Adipocyte (in vitro differentiated cells): ENCODE measurements around the gene SELP.

Source experiments
- DNase-seq: peaks from one replicate; pipeline ENCODE4 v3.0.0-alpha.2; 2015; ENCODE audit warnings: low read depth
- H3K27me3 ChIP-seq: replicated peaks from 2 replicates; pipeline ENCODE4 v1.7.0; 2013; ENCODE audit warnings: mild to moderate bottlenecking, low read length, moderate library complexity; ENCODE audit not compliant: control insufficient read depth, insufficient read depth
- H3K36me3 ChIP-seq: 2 replicates; pipeline ENCODE4 v1.7.0; 2013; ENCODE audit warnings: low read length, mild to moderate bottlenecking, moderate library complexity; ENCODE audit not compliant: control insufficient read depth, insufficient read depth, severe bottlenecking
- H3K4me1 ChIP-seq: 2 replicates; pipeline ENCODE4 v1.7.0; 2013; ENCODE audit warnings: mild to moderate bottlenecking, low read length, moderate library complexity; ENCODE audit not compliant: control insufficient read depth, insufficient read depth
- H3K4me3 ChIP-seq: 2 replicates; pipeline ENCODE4 v1.7.0; 2013; ENCODE audit warnings: mild to moderate bottlenecking, low read length, moderate library complexity
- H3K9ac ChIP-seq: 2 replicates; pipeline ENCODE4 v1.7.0; 2013; ENCODE audit warnings: mild to moderate bottlenecking, low read length, moderate library complexity
- H3K9me3 ChIP-seq: 2 replicates; pipeline ENCODE4 v1.7.0; 2013; ENCODE audit warnings: mild to moderate bottlenecking, low read length, moderate library complexity; ENCODE audit not compliant: control insufficient read depth

SELP gene

DNA sequence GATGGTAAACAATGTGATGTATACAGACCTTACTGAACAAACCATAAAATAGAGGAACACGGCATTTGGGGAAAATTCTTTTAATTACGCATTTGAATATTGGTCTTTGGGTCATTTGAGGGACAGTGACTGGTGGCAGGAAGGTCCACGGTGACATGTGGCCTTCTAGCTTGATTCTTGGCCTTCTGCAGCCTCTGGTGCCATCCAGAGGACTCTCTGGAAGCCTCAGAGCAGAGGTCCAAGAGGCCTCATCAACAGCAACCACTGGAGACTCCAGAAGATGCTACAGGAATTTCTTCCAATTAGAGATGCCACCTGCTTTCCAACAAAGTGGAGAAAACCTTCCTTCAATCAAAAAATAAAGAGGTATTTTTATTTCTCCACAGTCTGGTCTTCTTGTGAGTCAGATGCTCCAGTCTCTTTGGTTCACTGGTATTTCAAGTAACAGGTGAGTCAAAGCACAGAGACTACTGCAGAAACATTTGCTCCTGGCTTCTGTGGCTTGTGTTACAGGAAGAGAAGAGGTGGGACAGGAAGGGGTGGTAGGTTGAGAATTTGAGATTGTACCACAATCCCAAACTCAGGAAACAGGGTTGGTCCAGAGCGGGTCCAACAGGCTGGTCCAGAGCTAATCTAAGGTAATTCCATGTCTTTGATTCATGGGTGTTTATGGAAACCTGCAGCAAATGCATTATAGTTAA, 41.0 kb downstream of the SELP start:
- Histone ChIP-seq H3K4me3 (no peak overlapping the region), H3K27me3 (peaks cover 17% of the 10 kb centered on the region), H3K9ac (no peak overlapping the region)

DNA sequence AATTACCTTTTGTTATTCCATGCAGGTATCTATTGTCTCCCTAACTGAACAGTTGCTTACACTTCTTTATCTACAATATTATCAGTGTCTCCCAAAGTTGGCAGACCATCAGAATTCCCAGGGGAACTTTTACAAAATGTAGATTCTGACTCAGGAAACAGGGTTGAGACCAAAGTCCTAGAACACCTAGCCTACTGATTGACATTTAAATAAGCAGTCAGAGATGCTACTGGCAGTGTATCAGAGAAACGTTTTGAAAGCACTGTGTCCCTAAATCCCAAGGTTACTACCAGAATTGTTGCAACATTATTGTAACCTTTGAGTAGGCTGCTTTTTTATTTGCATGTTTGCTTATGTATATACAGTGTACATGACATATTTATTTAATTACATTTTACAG, 41.8 kb downstream of the SELP start:
- H3K4me1 ChIP-seq: peaks cover 12% of the 10 kb centered on the region
- DNase-seq: no peak
- H3K9me3 ChIP-seq: no peaks in the 10 kb centered on the region
- no peak overlapping the region for H3K9ac ChIP-seq
- H3K27me3 ChIP-seq: peaks cover 14% of the 10 kb centered on the region
- no peaks in the 10 kb centered on the region for H3K36me3 ChIP-seq
- H3K4me3 ChIP-seq: no peak overlapping the region

More for the DNA sequence above, 41.0 kb downstream of the SELP start:
- Histone ChIP-seq H3K9me3 (no peaks in the 10 kb centered on the region), H3K4me1 (peaks cover 12% of the 10 kb centered on the region), H3K36me3 (no peaks in the 10 kb centered on the region)
- no peak for DNase-seq

DNA sequence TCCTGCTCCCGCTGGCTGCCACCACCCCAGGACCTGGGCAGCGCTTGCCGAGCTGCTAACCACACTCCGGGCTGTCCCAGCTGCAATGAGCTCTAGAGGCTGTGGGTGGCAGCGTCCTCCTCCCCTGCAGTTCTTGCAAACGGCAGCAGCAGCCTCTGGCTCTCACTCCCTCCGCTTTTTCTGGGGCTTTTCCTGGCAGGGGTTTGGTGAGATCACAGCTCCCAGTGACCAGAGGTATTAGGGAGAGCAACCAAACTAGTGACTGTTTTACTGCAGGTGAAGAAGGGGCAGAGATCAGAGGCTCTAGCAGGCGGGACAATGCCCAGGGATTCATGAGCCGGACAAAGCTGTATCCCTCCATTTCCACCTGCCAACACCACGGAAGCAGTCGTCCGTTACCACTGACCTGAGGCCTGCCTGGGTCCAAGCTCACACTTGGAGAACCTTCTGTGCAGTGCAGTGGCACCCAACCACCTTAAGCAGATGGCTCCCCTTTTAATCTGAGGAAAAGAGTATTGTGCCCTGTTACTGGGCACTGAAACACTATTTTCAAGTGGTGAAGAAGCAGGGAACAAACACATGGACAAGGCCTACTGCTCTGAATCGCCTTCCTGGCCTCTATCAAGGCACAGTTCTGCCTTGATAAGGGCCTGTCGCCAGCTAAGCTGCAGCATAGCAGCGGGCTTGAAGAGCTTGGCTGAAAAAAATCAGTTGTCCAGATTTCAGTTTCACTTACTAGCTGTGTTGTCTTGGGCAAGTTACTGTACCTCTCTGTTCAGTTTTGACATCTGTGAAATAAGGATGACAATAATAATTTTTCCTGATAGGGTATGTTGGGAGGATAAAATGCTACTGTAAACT, 43.3 kb downstream of the SELP start, which contains the start of gene F5:
TSS of gene F5 (minus strand) at position 87 of the 861 bp plus-strand sequence. CDS start 95 bp downstream, outside the sequence.
- Histone ChIP-seq H3K4me3 (peak within 1 kb of the TSS; percentile 78), H3K4me1 (peaks cover 12% of the 10 kb centered on the region), H3K9me3 (no peaks in the 10 kb centered on the region), H3K27me3 (peaks cover 4% of the 10 kb centered on the region), H3K9ac (peak within 1 kb of the TSS; percentile 68), H3K36me3 (no peaks in the 10 kb centered on the region)
- peak; percentile 74 for DNase-seq

DNA sequence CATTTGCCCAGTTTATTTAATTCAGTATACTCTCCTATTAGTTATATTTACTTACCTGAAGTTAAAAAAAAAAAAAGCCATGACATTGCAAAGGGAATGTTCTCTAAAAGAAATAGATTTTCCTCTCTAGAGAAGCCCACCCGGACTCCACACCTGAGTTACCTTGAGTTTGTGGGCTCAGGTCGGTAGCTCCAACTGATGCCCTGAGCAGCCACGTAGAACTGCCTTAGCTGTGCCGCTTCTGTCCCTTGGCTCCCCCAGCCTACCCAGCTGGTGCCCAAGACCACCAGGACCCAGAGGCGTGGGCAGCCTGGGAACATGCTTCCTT, 43.9 kb downstream of the SELP start:
- DNase-seq: no peak
- Histone ChIP-seq H3K4me3 (peak overlapping the region; percentile 78), H3K9me3 (no peaks in the 10 kb centered on the region), H3K36me3 (no peaks in the 10 kb centered on the region), H3K9ac (peak overlapping the region; percentile 68), H3K4me1 (peaks cover 12% of the 10 kb centered on the region), H3K27me3 (no peaks in the 10 kb centered on the region)

DNA sequence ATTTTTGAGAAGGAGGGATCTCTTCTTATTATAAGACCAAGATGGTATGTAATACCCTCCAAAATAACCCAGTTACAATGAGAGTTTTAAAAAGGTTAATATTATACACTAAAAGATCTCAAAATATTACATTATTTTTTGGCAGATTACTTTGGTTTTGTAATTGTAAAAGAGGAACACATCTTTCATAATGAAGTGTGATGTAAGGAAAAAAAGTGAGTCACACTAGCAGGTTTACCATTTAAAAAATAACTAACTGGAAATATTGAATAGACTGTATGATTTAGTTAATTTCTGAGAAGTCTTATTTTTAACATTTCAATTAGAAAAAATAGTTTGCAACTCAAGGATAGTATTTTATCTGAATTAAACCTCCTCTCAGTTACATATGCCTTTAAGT, 44.7 kb downstream of the SELP start:
- peak overlapping the region; percentile 78 for H3K4me3 ChIP-seq
- H3K27me3 ChIP-seq: no peaks in the 10 kb centered on the region
- no peaks in the 10 kb centered on the region for H3K9me3 ChIP-seq
- no peak for DNase-seq
- H3K9ac ChIP-seq: peak overlapping the region; percentile 68
- H3K4me1 ChIP-seq: peaks cover 12% of the 10 kb centered on the region
- H3K36me3 ChIP-seq: no peaks in the 10 kb centered on the region

DNA sequence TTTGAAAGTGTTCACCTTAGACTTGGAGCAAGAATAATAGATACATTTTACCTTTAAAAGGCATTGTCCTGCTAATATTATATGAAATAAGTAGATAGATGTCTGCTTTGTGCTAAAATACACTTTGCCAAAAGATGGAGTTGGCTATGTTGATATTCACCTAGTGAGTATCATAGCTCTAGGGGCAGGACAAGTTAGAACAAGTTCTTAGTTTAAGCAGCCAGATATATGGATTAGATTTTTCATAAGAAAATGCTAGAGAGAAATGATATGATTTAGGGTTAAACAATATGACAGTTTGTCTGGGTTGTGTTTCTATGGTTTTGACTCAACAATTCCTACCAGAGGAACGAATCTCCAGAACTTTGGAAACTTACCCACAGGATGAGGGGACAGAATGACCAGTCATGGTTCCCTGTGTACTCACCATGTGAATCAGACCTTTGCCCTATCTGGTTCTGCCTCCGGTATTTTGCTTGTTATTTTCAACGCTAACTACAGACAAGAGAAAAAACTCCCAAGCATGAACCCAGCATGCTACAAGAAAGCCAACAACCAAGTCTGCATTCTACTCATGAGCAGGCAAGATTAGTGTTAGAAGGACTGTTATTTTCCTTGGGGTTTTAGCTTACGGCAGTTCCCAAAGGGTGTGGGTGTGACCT, 45.3 kb downstream of the SELP start:
- Histone ChIP-seq H3K9ac (peak overlapping the region; percentile 68), H3K27me3 (no peaks in the 10 kb centered on the region), H3K9me3 (no peaks in the 10 kb centered on the region), H3K4me1 (peaks cover 12% of the 10 kb centered on the region), H3K36me3 (no peaks in the 10 kb centered on the region), H3K4me3 (peak overlapping the region; percentile 78)
- DNase-seq: no peak

DNA sequence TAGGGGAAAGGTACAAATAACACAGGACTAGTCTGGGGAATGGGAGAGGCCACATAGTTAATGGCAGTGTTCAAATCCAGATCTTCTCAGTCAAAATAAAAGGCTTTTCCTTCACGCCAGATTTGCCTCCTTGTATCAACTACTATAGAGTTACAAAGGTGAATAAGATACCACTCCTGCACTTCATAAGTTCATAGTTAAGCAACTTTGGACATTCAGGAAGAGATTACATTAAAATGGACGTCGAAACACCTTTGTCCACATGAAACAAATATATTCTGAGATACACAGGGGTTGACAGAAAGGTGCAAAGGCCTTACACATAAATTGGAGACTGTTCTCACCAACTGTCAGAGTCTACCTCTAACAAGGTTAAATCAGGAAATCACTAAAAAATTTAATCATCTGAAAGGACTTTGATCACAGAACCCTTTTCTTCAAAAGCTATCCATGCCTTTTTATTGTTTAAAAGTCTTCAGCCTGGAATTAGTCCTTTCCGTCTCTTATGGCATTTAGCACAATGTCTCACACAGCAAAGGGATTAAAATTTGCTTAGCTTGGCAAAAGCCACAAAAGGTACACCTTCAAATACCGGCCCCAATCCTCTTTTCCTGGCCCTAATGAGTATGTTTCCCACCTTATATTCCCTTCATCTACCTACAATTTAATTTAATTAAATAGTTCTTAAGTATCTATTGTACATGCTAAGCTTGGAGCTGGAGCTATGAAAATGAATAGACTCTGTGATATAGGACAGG, 51.8 kb downstream of the SELP start:
- no peaks in the 10 kb centered on the region for H3K36me3 ChIP-seq
- no peak overlapping the region for H3K9ac ChIP-seq
- no peak overlapping the region for H3K4me3 ChIP-seq
- H3K27me3 ChIP-seq: peaks cover 10% of the 10 kb centered on the region
- no peaks in the 10 kb centered on the region for H3K4me1 ChIP-seq
- no peaks in the 10 kb centered on the region for H3K9me3 ChIP-seq
- DNase-seq: no peak

DNA sequence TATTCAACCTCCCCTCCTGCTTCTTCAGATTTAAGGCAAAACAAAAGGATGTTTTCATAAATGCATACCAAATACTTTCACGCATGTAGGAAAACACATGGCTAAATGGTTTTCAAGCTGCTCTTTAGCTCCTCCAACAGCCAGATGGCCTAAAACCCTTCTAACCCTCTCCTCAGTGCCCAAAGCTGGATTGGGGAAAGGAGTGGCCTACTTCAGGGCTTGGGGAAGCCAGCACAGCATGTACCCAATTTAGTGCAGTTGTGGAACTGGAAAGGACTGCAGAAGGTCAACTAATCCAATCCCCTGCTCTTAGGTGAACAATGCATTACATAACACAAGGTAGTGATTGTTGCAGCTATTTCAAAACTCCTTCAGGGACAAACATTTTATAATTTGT, 53.0 kb downstream of the SELP start:
- H3K9ac ChIP-seq: no peak overlapping the region
- peaks cover 10% of the 10 kb centered on the region for H3K27me3 ChIP-seq
- no peak overlapping the region for H3K4me3 ChIP-seq
- no peaks in the 10 kb centered on the region for H3K36me3 ChIP-seq
- no peaks in the 10 kb centered on the region for H3K4me1 ChIP-seq
- no peaks in the 10 kb centered on the region for H3K9me3 ChIP-seq
- DNase-seq: no peak

DNA sequence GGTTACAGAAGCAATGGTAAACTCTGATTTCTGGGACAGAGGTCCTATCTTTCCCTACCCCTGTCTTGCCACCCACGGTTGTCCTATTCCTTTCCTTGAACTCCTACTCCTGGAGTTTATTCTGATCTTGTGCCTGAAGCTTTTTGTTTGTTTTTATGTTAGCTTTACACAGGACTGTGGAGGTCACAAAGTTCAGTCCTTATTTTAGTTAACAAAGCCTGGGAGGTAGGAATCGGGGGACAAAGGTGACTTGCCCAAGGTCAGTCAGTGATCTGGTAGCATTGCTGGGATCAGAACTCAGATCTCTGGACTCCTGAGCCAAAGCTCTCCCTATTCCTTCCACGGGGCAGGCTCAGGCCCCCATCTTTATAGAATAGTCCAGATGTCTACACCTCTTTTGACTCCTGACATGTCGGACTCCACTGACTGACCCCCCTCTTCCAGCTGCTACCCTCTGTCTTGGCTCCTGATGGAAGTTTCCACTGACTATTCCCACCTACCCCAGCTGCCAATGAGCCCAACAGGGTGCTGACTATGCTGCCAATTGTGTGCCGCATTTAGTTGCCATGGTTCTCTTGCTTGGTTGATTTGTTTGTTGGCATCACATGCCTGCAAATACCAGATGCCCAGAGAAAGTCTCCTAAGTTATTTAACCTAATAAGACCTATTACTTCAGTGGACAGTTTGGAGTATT, 53.5 kb downstream of the SELP start:
- Histone ChIP-seq H3K9ac (no peak overlapping the region), H3K4me1 (no peaks in the 10 kb centered on the region), H3K9me3 (no peaks in the 10 kb centered on the region), H3K27me3 (peaks cover 10% of the 10 kb centered on the region), H3K36me3 (no peaks in the 10 kb centered on the region), H3K4me3 (no peak overlapping the region)
- no peak for DNase-seq

DNA sequence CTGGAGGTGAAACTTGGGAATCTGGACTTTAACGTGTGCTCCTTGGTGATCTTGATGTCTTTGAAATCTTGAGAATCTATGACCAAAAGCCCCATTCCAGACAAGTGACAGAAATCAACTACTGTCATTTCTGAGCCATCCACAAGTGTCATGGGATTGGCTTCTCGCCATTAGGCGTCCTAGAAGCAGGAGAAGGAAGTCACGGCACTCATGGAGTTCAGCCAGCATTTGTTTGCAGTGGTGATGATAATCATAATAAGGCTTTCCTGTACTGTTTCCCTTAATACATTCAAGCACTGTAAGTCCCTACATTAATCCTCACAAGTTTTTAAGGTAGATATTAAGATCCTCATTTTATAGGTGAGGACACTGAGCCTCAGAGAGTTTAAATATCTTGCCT, 55.6 kb downstream of the SELP start:
- DNase-seq: no peak
- H3K4me1 ChIP-seq: no peaks in the 10 kb centered on the region
- H3K4me3 ChIP-seq: no peak overlapping the region
- no peaks in the 10 kb centered on the region for H3K9me3 ChIP-seq
- no peak overlapping the region for H3K9ac ChIP-seq
- H3K27me3 ChIP-seq: peaks cover 10% of the 10 kb centered on the region
- no peaks in the 10 kb centered on the region for H3K36me3 ChIP-seq
